Duodenal mucosa (tissue), 2 donors: Measurements from ENCODE around the gene SAT2.

Experiments used
- H3K27ac ChIP-seq: one replicate; pipeline ENCODE4 v1.7.0; 2013; ENCODE audit warnings: low read depth, low read length
- H3K27me3 ChIP-seq, 2 donors: one replicate each; pipeline ENCODE4 v1.7.0; 2013; ENCODE audit warnings: low read length in 2 of 2, control low read depth in 1 of 2; ENCODE audit not compliant: insufficient read depth in 2 of 2, control insufficient read depth in 1 of 2
- H3K36me3 ChIP-seq, 2 donors: one replicate each; pipeline ENCODE4 v1.7.0; 2013; ENCODE audit warnings: low read length in 2 of 2, control low read depth in 1 of 2; ENCODE audit not compliant: insufficient read depth in 2 of 2, control insufficient read depth in 1 of 2
- H3K4me1 ChIP-seq, 2 donors: one replicate each; pipeline ENCODE4 v1.7.0; 2013; ENCODE audit warnings: low read length in 2 of 2, control low read depth in 1 of 2; ENCODE audit not compliant: insufficient read depth in 2 of 2, control insufficient read depth in 1 of 2
- H3K4me3 ChIP-seq, 2 donors: one replicate each; pipeline ENCODE4 v1.7.0; 2013; ENCODE audit warnings: low read length in 2 of 2, low read depth in 1 of 2
- H3K9ac ChIP-seq, 2 donors: one replicate each; pipeline ENCODE4 v1.7.0; 2013; ENCODE audit warnings: low read length in 2 of 2, low read depth in 1 of 2
- H3K9me3 ChIP-seq, 2 donors: one replicate each; pipeline ENCODE4 v1.7.0; 2013; ENCODE audit warnings: low read length in 2 of 2, control low read depth in 1 of 2; ENCODE audit not compliant: control insufficient read depth in 1 of 2

SAT2 gene

GRCh38 chr17:7593296-7593695 is 34.3 kb downstream of the SAT2 start:
- H3K27me3 ChIP-seq = no peaks in the 10 kb centered on the region
- H3K9ac ChIP-seq = no peak overlapping the region
- peaks cover 41 to 68% of the 10 kb centered on the region in 2 donors for H3K36me3 ChIP-seq
- H3K4me1 ChIP-seq = peaks cover 4 to 5% of the 10 kb centered on the region in 2 donors
- no peak overlapping the region for H3K27ac ChIP-seq
- no peaks in the 10 kb centered on the region for H3K9me3 ChIP-seq
- no peak overlapping the region for H3K4me3 ChIP-seq

GRCh38 chr17:7592422-7593021 is 35.1 kb downstream of the SAT2 start:
- Histone ChIP-seq H3K27ac (no peak overlapping the region), H3K36me3 (peaks cover 45 to 76% of the 10 kb centered on the region in 2 donors), H3K9ac (no peak overlapping the region), H3K9me3 (no peaks in the 10 kb centered on the region), H3K4me3 (no peak overlapping the region), H3K27me3 (no peaks in the 10 kb centered on the region), H3K4me1 (peaks cover 4 to 5% of the 10 kb centered on the region in 2 donors)

- Histone ChIP-seq H3K27ac (no peak overlapping the region), H3K27me3 (no peaks in the 10 kb centered on the region), H3K9me3 (no peaks in the 10 kb centered on the region), H3K4me1 (peaks cover 0 to 8% of the 10 kb centered on the region in 2 donors), H3K36me3 (peaks cover 45 to 83% of the 10 kb centered on the region in 2 donors), H3K4me3 (no peak overlapping the region), H3K9ac (no peak overlapping the region)
Measured at GRCh38 chr17:7591596-7591995, 36.0 kb downstream of the SAT2 start.

GRCh38 chr17:7590743-7591142 is 36.9 kb downstream of the SAT2 start:
- H3K4me1 ChIP-seq = peaks cover 0 to 12% of the 10 kb centered on the region in 2 donors
- no peaks in the 10 kb centered on the region for H3K27me3 ChIP-seq
- H3K4me3 ChIP-seq = no peak overlapping the region
- H3K36me3 ChIP-seq = peaks cover 45 to 78% of the 10 kb centered on the region in 2 donors
- no peak overlapping the region for H3K9ac ChIP-seq
- no peaks in the 10 kb centered on the region for H3K9me3 ChIP-seq
- H3K27ac ChIP-seq = no peak overlapping the region

GRCh38 chr17:7589891-7590691 is 37.5 kb downstream of the SAT2 start, which contains the start of gene SOX15:
TSS of gene SOX15 (minus strand) at chr17:7590094. CDS start at chr17:7589676, 418 bp downstream.
- H3K27me3 ChIP-seq = no peaks in the 10 kb centered on the region
- H3K9ac ChIP-seq = no peak within 1 kb of the TSS
- H3K9me3 ChIP-seq = no peaks in the 10 kb centered on the region
- H3K36me3 ChIP-seq = peaks cover 39 to 71% of the 10 kb centered on the region in 2 donors
- no peak within 1 kb of the TSS for H3K27ac ChIP-seq
- peak within 1 kb of the TSS; percentile 17 to 22 for H3K4me3 ChIP-seq
- peaks cover 4 to 12% of the 10 kb centered on the region in 2 donors for H3K4me1 ChIP-seq

GRCh38 chr17:7589204-7589868 is 38.3 kb downstream of the SAT2 start:
- peaks cover 11 to 12% of the 10 kb centered on the region in 2 donors for H3K4me1 ChIP-seq
- H3K27ac ChIP-seq = no peak overlapping the region
- peaks cover 36 to 63% of the 10 kb centered on the region in 2 donors for H3K36me3 ChIP-seq
- peak overlapping the region; percentile 17 to 22 for H3K4me3 ChIP-seq
- H3K27me3 ChIP-seq = no peaks in the 10 kb centered on the region
- no peak overlapping the region for H3K9ac ChIP-seq
- H3K9me3 ChIP-seq = no peaks in the 10 kb centered on the region

GRCh38 chr17:7588553-7589203 is 38.9 kb downstream of the SAT2 start:
- no peaks in the 10 kb centered on the region for H3K27me3 ChIP-seq
- H3K9ac ChIP-seq = no peak overlapping the region
- H3K4me1 ChIP-seq = peaks cover 12 to 14% of the 10 kb centered on the region in 2 donors
- peak overlapping the region; percentile 17 to 22 for H3K4me3 ChIP-seq
- H3K36me3 ChIP-seq = peaks cover 29 to 58% of the 10 kb centered on the region in 2 donors
- no peak overlapping the region for H3K27ac ChIP-seq
- no peaks in the 10 kb centered on the region for H3K9me3 ChIP-seq

- H3K27ac ChIP-seq = no peak overlapping the region
- H3K36me3 ChIP-seq = peaks cover 19 to 47% of the 10 kb centered on the region in 2 donors
- peaks cover 20 to 23% of the 10 kb centered on the region in 2 donors for H3K4me1 ChIP-seq
- H3K4me3 ChIP-seq = no peak overlapping the region
- no peaks in the 10 kb centered on the region for H3K27me3 ChIP-seq
- no peak overlapping the region for H3K9ac ChIP-seq
- no peaks in the 10 kb centered on the region for H3K9me3 ChIP-seq
Measured at GRCh38 chr17:7587420-7588151, 40.0 kb downstream of the SAT2 start.

- H3K9ac ChIP-seq = no peak overlapping the region
- no peaks in the 10 kb centered on the region for H3K27me3 ChIP-seq
- no peak overlapping the region for H3K27ac ChIP-seq
- H3K4me1 ChIP-seq = peaks cover 27 to 30% of the 10 kb centered on the region in 2 donors
- no peaks in the 10 kb centered on the region for H3K9me3 ChIP-seq
- H3K36me3 ChIP-seq = peaks cover 11 to 42% of the 10 kb centered on the region in 2 donors
- H3K4me3 ChIP-seq = no peak overlapping the region
Measured at GRCh38 chr17:7586673-7587419, 40.8 kb downstream of the SAT2 start.
